Measurements from ENCODE around the gene PPP4R2. TPM values are rescaled to one million over a fixed set of nuclear protein-coding genes. Genes with fewer than 3 reads are reported as not detected.

PPP4R2 gene
- total RNA-seq, 3 donors from 2014 or later = 34.6 to 71.4 (median 49.2) TPM

- Histone ChIP-seq H3K4me1 (no peaks in the 10 kb centered on the region), H3K4me3 (no peak overlapping the region), H3K27ac (peak overlapping the region in 1 of 2 donors; percentile 10), H3K36me3 (no peaks in the 10 kb centered on the region), H3K27me3 (no peaks in the 10 kb centered on the region), H3K9me3 (no peaks in the 10 kb centered on the region)
- no peak for DNase-seq (ENCODE audit: low spot score in 2 of 2)
- TF ChIP-seq POLR2AphosphoS5 (IDR thresholded peaks at IDR 0.05) (no peak), POLR2A (IDR thresholded peaks at IDR 0.05) (no peak)
- TF ChIP-seq, protein P1, sequence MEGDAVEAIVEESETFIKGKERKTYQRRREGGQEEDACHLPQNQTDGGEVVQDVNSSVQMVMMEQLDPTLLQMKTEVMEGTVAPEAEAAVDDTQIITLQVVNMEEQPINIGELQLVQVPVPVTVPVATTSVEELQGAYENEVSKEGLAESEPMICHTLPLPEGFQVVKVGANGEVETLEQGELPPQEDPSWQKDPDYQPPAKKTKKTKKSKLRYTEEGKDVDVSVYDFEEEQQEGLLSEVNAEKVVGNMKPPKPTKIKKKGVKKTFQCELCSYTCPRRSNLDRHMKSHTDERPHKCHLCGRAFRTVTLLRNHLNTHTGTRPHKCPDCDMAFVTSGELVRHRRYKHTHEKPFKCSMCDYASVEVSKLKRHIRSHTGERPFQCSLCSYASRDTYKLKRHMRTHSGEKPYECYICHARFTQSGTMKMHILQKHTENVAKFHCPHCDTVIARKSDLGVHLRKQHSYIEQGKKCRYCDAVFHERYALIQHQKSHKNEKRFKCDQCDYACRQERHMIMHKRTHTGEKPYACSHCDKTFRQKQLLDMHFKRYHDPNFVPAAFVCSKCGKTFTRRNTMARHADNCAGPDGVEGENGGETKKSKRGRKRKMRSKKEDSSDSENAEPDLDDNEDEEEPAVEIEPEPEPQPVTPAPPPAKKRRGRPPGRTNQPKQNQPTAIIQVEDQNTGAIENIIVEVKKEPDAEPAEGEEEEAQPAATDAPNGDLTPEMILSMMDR (IDR thresholded peaks at IDR 0.05) = no peak
- intact Hi-C loops (cut with DNase I; ENCODE audit: low total_unique reads) = no loop called here
Measured at GRCh38 chr3:72950801-72951200, 45.8 kb upstream of the PPP4R2 start.

DNA sequence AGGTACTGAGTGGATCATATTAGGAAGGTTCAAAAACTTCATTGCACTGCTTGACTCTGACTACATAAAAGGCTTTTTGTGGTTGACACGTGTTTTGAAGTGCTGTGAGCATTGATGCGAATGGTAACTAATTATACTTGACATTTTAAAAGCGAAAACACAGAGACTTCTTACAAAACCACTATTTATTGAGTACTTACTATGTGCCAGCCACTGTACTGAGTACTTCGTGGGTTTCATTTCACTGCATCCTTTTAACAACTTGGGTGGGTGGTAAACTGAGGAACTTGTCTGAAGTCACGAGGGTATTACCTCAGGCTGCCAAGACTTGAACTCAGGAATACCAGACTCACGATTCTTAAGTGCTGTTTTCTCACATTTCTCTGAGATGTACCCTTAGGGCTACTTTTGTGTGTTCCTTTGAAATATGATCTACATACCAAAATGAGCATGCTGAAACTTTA, 45.3 kb upstream of the PPP4R2 start:
- Histone ChIP-seq H3K4me1 (no peaks in the 10 kb centered on the region), H3K36me3 (no peaks in the 10 kb centered on the region), H3K27me3 (no peaks in the 10 kb centered on the region), H3K9me3 (no peaks in the 10 kb centered on the region), H3K4me3 (no peak overlapping the region), H3K27ac (no peak overlapping the region)
- intact Hi-C loops (cut with DNase I; ENCODE audit: low total_unique reads) = no loop called here
- no peak for DNase-seq (ENCODE audit: low spot score in 2 of 2)
- TF ChIP-seq, protein P1 (IDR thresholded peaks at IDR 0.05) = no peak
- TF ChIP-seq POLR2A (IDR thresholded peaks at IDR 0.05) = no peak
- TF ChIP-seq POLR2AphosphoS5 (IDR thresholded peaks at IDR 0.05) = no peak

GRCh38 chr3:72953325-72953956, 43.2 kb upstream of the PPP4R2 start:
- no peak overlapping the region for H3K27ac ChIP-seq
- no peaks in the 10 kb centered on the region for H3K36me3 ChIP-seq
- H3K4me3 ChIP-seq = no peak overlapping the region
- peak in 1 of 3 donors; percentile 37 for TF ChIP-seq POLR2AphosphoS5 (IDR thresholded peaks at IDR 0.05)
- no peak for TF ChIP-seq POLR2A (IDR thresholded peaks at IDR 0.05)
- intact Hi-C loops (cut with DNase I; ENCODE audit: low total_unique reads) = no loop called here
- no peak for DNase-seq (ENCODE audit: low spot score in 2 of 2)
- no peaks in the 10 kb centered on the region for H3K27me3 ChIP-seq
- H3K4me1 ChIP-seq = no peaks in the 10 kb centered on the region
- no peaks in the 10 kb centered on the region for H3K9me3 ChIP-seq

GRCh38 chr3:72957297-72957696, 39.3 kb upstream of the PPP4R2 start:
- H3K27ac ChIP-seq = peak overlapping the region; percentile 71 to 73
- no peaks in the 10 kb centered on the region for H3K4me1 ChIP-seq

DNA sequence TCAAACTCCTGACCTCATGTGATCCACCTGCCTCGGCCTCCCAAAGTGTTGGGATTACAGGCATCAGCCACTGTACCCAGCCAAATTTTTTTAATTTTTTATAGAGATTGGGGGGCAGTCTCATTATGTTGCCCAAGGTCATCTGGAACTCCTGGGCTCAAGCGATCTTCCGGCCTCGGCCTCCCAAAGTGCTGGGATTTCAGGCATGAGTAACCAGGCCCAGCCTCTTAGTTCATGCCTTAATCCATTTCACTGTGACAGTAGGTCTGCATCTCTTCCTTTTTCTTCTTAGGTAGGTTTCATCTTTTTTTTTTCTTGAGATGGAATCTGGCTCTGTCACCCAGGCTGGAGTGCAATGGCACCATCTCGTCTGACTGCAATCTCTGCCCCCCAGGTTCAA, 37.3 kb upstream of the PPP4R2 start:
- no peak for DNase-seq (ENCODE audit: low spot score in 2 of 2)
- intact Hi-C loops (cut with DNase I; ENCODE audit: low total_unique reads) = no loop called here
- H3K9me3 ChIP-seq = no peaks in the 10 kb centered on the region
- no peak overlapping the region for H3K27ac ChIP-seq
- no peaks in the 10 kb centered on the region for H3K36me3 ChIP-seq
- TF ChIP-seq, protein P1 (IDR thresholded peaks at IDR 0.05) = no peak
- no peak for TF ChIP-seq POLR2A (IDR thresholded peaks at IDR 0.05)
- TF ChIP-seq POLR2AphosphoS5 (IDR thresholded peaks at IDR 0.05) = no peak
- no peaks in the 10 kb centered on the region for H3K27me3 ChIP-seq
- H3K4me1 ChIP-seq = no peaks in the 10 kb centered on the region
- no peak overlapping the region for H3K4me3 ChIP-seq

More at GRCh38 chr3:72957297-72957696, 39.3 kb upstream of the PPP4R2 start:
- Histone ChIP-seq H3K9me3 (no peaks in the 10 kb centered on the region), H3K4me3 (no peak overlapping the region), H3K27me3 (no peaks in the 10 kb centered on the region), H3K36me3 (no peaks in the 10 kb centered on the region)
- no peak for TF ChIP-seq POLR2A (IDR thresholded peaks at IDR 0.05)
- TF ChIP-seq, protein P1 (IDR thresholded peaks at IDR 0.05) = no peak
- intact Hi-C loops (cut with DNase I; ENCODE audit: low total_unique reads) = no loop called here
- DNase-seq (ENCODE audit: low spot score in 2 of 2) = peak in 1 of 2 donors; percentile 87

All from breast epithelium (tissue), 4 donors.